ENCODE measurements around the gene KDM8. TPM values are rescaled to one million over a fixed set of nuclear protein-coding genes. Genes with fewer than 3 reads are reported as not detected.

Gene KDM8
- total RNA-seq, 2 donors from 2014 or later = 5.2 to 7.1 TPM

- Histone ChIP-seq H3K4me1 (no peaks in the 10 kb centered on the region), H3K27me3 (no peaks in the 10 kb centered on the region), H3K9me3 (no peaks in the 10 kb centered on the region), H3K36me3 (no peaks in the 10 kb centered on the region), H3K27ac (no peak overlapping the region), H3K9ac (ENCODE audit: low read depth in 2 of 2, low read length in 2 of 2) (no peak overlapping the region), H3K4me3 (no peak overlapping the region)
- no peak for DNase-seq
- intact Hi-C loops (cut with DNase I) = no loop called here
- no peak for TF ChIP-seq CTCF (IDR thresholded peaks at IDR 0.05)
These were observed 15.4 kb downstream of the KDM8 start for GRCh38 chr16:27218756-27219155.

GRCh38 chr16:27219161-27219560, 15.8 kb downstream of the KDM8 start:
- TF ChIP-seq CTCF (IDR thresholded peaks at IDR 0.05) = no peak
- H3K4me3 ChIP-seq = no peak overlapping the region
- intact Hi-C loops (cut with DNase I) = no loop called here
- no peaks in the 10 kb centered on the region for H3K27me3 ChIP-seq
- no peak for DNase-seq
- H3K9me3 ChIP-seq = no peaks in the 10 kb centered on the region
- no peaks in the 10 kb centered on the region for H3K4me1 ChIP-seq
- H3K9ac ChIP-seq (ENCODE audit: low read depth in 2 of 2, low read length in 2 of 2) = no peak overlapping the region
- no peak overlapping the region for H3K27ac ChIP-seq
- H3K36me3 ChIP-seq = no peaks in the 10 kb centered on the region

GRCh38 chr16:27220120-27220519, 16.8 kb downstream of the KDM8 start:
- Histone ChIP-seq H3K9me3 (no peaks in the 10 kb centered on the region), H3K36me3 (no peaks in the 10 kb centered on the region), H3K4me1 (no peaks in the 10 kb centered on the region), H3K9ac (ENCODE audit: low read depth in 2 of 2, low read length in 2 of 2) (no peak overlapping the region), H3K4me3 (no peak overlapping the region), H3K27ac (no peak overlapping the region), H3K27me3 (no peaks in the 10 kb centered on the region)
- TF ChIP-seq CTCF (IDR thresholded peaks at IDR 0.05) = no peak
- intact Hi-C loops (cut with DNase I) = no loop called here
- no peak for DNase-seq

GRCh38 chr16:27220527-27220926, 17.2 kb downstream of the KDM8 start:
- TF ChIP-seq CTCF (IDR thresholded peaks at IDR 0.05) = no peak
- H3K9ac ChIP-seq (ENCODE audit: low read depth in 2 of 2, low read length in 2 of 2) = no peak overlapping the region
- H3K9me3 ChIP-seq = no peaks in the 10 kb centered on the region
- H3K4me3 ChIP-seq = no peak overlapping the region
- H3K27ac ChIP-seq = no peak overlapping the region
- no peak for DNase-seq
- intact Hi-C loops (cut with DNase I) = no loop called here
- no peaks in the 10 kb centered on the region for H3K27me3 ChIP-seq
- H3K4me1 ChIP-seq = no peaks in the 10 kb centered on the region
- no peaks in the 10 kb centered on the region for H3K36me3 ChIP-seq

GRCh38 chr16:27220991-27221390, 17.7 kb downstream of the KDM8 start:
- H3K36me3 ChIP-seq = no peaks in the 10 kb centered on the region
- no peaks in the 10 kb centered on the region for H3K27me3 ChIP-seq
- no peak for DNase-seq
- H3K4me1 ChIP-seq = no peaks in the 10 kb centered on the region
- no peaks in the 10 kb centered on the region for H3K9me3 ChIP-seq
- TF ChIP-seq CTCF (IDR thresholded peaks at IDR 0.05) = no peak
- no peak overlapping the region for H3K9ac ChIP-seq (ENCODE audit: low read depth in 2 of 2, low read length in 2 of 2)
- intact Hi-C loops (cut with DNase I) = no loop called here
- H3K4me3 ChIP-seq = no peak overlapping the region
- H3K27ac ChIP-seq = no peak overlapping the region

All from colonic mucosa (tissue), 4 donors.